ENCODE data around the gene SMC1B. TPM values are rescaled to one million over a fixed set of nuclear protein-coding genes. Genes with fewer than 3 reads are reported as not detected.
"Not testable (repeated sequence)": the region's sequence is repeated elsewhere in the genome, so short reads cannot be mapped to it uniquely, and the experiment has no call there.

The SMC1B gene
- total RNA-seq, 1 donor from 2014 or later: not detected

DNA sequence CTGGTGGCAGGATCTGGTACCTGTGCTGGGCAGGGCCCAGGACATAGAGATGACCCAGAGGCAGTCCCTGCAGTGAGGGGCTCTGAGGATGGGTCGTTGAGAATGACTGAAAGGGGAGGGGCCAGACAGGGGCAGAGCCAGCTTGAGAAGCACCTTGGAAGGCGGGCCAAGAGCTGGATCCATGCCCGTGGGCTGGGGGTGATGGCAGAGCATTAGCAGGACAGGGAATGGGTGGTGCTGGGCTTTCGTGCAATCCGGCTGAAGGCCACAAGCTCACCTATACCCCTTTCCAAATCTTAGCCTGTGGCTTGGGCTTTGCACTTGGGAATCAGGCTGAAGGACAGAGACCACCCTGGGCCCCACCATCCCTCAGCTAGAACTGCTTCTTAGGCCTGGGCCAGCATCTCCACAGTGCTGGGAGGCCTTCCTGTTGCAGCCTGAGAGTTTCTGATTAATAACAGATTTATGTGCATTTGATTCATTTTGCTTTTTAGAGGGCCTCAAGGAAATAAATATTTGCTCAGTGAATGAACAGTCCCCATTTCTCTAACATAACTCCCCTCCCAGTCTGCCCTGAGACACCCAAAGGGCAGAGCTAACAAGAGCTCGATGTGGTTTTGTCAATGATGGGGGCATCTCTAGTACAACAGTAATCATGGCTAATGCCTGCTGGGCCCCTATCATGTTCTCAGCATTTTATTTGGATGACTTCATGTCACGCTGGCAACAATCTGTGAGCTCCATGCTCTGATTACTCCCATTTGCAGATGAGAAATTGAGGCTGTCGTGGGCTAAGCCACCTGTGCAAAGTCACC, 39.4 kb upstream of the SMC1B start:
- TF ChIP-seq, protein P1, sequence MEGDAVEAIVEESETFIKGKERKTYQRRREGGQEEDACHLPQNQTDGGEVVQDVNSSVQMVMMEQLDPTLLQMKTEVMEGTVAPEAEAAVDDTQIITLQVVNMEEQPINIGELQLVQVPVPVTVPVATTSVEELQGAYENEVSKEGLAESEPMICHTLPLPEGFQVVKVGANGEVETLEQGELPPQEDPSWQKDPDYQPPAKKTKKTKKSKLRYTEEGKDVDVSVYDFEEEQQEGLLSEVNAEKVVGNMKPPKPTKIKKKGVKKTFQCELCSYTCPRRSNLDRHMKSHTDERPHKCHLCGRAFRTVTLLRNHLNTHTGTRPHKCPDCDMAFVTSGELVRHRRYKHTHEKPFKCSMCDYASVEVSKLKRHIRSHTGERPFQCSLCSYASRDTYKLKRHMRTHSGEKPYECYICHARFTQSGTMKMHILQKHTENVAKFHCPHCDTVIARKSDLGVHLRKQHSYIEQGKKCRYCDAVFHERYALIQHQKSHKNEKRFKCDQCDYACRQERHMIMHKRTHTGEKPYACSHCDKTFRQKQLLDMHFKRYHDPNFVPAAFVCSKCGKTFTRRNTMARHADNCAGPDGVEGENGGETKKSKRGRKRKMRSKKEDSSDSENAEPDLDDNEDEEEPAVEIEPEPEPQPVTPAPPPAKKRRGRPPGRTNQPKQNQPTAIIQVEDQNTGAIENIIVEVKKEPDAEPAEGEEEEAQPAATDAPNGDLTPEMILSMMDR (IDR thresholded peaks at IDR 0.05; ENCODE audit: insufficient read depth, low read length, severe bottlenecking): no peak
- no peak for DNase-seq (ENCODE audit: low read depth)
- Histone ChIP-seq H3K36me3 (ENCODE audit: control insufficient read depth, insufficient read depth, low read length) (no peaks in the 10 kb centered on the region), H3K4me3 (ENCODE audit: low read depth, low read length) (no peak overlapping the region), H3K27me3 (ENCODE audit: control insufficient read depth, insufficient read depth, low read length) (no peaks in the 10 kb centered on the region)
- FAIRE-seq: peak; percentile 7

DNA sequence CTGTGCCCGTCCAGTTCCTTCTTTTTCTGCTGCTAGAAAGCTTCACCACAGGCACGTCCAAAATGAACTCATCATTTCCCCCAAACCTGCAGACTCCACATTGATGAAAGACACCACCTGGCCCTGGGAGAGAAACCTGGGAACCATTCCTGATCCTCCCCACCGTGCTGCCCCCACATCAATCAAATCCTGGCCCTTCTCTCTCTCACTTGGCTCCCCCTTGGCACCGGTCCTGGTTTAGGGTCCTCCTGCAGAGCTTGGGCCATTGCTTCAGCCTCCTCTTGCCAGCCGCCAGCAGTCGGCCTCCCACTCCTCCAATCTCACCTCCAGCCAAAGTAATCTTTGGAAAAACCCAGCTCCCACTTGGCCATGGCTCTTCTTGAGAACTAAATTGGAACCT, 38.6 kb upstream of the SMC1B start:
- no peaks in the 10 kb centered on the region for H3K36me3 ChIP-seq (ENCODE audit: control insufficient read depth, insufficient read depth, low read length)
- no peak overlapping the region for H3K4me3 ChIP-seq (ENCODE audit: low read depth, low read length)
- TF ChIP-seq, protein P1 (IDR thresholded peaks at IDR 0.05; ENCODE audit: insufficient read depth, low read length, severe bottlenecking): no peak
- no peak for DNase-seq (ENCODE audit: low read depth)
- FAIRE-seq: no peak
- no peaks in the 10 kb centered on the region for H3K27me3 ChIP-seq (ENCODE audit: control insufficient read depth, insufficient read depth, low read length)

DNA sequence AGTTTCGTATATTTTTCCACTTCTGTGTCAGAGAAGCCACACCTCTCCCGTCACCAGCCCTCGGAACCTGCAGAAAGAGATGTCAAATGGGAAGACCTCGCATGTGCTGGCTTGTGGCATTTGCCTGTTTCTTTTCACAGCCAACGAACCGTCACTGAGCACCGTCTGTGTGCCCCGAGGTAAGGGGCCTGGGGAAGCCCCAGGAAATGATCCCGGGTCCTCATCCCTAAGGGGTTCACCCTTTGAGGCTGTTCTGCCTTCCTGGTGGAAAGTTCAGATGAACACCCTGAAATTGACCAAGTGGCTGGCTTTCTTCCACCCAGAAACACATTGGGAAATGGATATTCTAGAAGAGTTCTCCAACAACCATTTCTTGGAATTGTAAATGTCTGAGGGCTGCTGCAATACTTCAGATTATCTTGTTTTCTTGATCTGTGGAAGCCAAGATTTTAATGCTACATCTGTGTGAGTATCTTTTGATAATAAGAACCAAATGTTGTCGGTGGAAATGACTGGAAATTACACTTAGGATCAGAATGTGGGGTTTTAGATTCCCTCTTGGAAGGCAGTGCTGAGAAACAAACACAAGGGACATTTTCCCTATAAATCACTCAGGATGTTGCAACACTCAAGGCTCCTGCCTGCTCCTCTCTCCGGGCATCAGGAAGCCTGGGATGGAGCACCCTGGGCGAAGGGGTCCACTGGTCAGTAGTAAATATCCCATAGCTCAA, 37.7 kb upstream of the SMC1B start:
- TF ChIP-seq, protein P1 (IDR thresholded peaks at IDR 0.05; ENCODE audit: insufficient read depth, low read length, severe bottlenecking): no peak
- Histone ChIP-seq H3K27me3 (ENCODE audit: control insufficient read depth, insufficient read depth, low read length) (no peaks in the 10 kb centered on the region), H3K4me3 (ENCODE audit: low read depth, low read length) (no peak overlapping the region), H3K36me3 (ENCODE audit: control insufficient read depth, insufficient read depth, low read length) (no peaks in the 10 kb centered on the region)
- FAIRE-seq (no peak), DNase-seq (ENCODE audit: low read depth) (no peak)

DNA sequence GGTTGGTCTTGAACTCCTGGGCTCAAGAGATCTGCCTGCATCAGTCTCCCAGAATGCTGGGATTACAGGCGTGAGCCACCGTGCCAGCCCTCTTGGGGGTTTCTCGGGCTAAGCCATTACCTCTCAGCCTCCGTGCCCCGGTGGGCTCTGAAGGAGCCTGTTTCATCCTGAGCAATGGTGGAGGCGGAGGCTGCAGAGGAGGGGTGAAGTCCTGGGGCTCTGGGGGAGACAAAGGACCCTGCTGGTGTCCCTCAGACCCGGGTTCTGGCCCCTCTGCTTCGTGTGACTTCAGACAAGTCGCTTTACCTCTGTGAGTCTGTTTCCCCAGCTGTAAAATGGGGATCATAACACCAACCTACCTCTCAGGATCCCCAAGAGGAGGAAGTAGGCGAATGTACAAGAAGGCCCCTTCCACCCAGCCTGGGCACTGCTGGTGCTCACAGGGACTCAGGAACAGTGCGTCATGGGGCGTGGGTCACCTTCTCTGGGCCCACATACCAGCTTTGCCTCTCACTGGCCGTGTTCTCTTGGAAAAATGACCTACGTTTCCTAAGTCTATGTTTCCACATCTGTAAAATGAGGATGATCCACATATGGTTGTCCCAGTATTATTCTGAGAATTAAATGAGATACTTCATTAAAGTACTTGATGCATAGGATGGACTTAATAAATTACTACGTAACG, 36.8 kb upstream of the SMC1B start:
- H3K36me3 ChIP-seq (ENCODE audit: control insufficient read depth, insufficient read depth, low read length): no peaks in the 10 kb centered on the region
- no peaks in the 10 kb centered on the region for H3K27me3 ChIP-seq (ENCODE audit: control insufficient read depth, insufficient read depth, low read length)
- FAIRE-seq (no peak), DNase-seq (ENCODE audit: low read depth) (no peak)
- H3K4me3 ChIP-seq (ENCODE audit: low read depth, low read length): no peak overlapping the region
- TF ChIP-seq, protein P1 (IDR thresholded peaks at IDR 0.05; ENCODE audit: insufficient read depth, low read length, severe bottlenecking): no peak

DNA sequence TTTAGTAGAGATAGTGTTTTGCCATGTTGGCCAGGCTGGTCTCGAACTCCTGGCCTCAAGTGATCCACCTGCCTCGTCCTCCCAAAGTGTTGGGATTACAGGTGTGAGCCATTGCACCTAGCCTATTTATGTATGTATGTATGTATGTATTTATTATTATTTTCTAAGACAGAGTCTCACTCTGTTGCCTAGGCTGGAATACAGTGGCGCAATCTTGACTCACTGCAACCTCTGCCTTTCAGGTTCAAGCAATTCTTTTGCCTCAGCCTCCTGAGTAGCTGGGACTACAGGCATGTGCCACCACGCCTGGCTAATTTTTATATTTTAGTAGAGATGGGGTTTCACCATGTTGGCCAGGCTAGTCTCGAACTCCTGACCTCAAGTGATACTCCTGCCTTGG, 36.0 kb upstream of the SMC1B start:
- not testable (repeated sequence) for H3K27me3 ChIP-seq (ENCODE audit: control insufficient read depth, insufficient read depth, low read length); H3K36me3 ChIP-seq (ENCODE audit: control insufficient read depth, insufficient read depth, low read length); DNase-seq (ENCODE audit: low read depth); H3K4me3 ChIP-seq (ENCODE audit: low read depth, low read length); FAIRE-seq

DNA sequence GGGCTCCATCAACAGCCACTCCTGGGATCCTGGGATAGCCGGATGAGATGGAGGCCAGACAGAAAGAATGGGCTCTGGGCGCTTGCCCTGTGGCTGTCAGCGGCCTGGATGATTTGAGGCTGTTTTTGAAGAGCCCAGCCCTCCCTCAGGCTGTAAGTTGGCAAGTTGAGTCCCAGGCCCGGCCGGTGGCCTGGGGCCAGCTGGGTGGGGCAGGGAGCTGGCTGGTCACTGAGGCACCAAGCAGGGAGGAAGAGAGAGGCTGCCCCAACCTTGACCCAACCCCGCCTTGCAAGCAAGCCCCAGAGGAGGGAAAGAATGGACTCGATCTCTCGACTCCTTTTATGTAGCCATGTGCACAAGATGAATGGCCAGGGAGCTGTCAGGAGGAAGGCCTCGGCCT, 35.0 kb upstream of the SMC1B start:
- H3K27me3 ChIP-seq (ENCODE audit: control insufficient read depth, insufficient read depth, low read length): no peaks in the 10 kb centered on the region
- no peak overlapping the region for H3K4me3 ChIP-seq (ENCODE audit: low read depth, low read length)
- DNase-seq (ENCODE audit: low read depth) (no peak), FAIRE-seq (no peak)
- TF ChIP-seq, protein P1 (IDR thresholded peaks at IDR 0.05; ENCODE audit: insufficient read depth, low read length, severe bottlenecking): no peak
- H3K36me3 ChIP-seq (ENCODE audit: control insufficient read depth, insufficient read depth, low read length): no peaks in the 10 kb centered on the region

DNA sequence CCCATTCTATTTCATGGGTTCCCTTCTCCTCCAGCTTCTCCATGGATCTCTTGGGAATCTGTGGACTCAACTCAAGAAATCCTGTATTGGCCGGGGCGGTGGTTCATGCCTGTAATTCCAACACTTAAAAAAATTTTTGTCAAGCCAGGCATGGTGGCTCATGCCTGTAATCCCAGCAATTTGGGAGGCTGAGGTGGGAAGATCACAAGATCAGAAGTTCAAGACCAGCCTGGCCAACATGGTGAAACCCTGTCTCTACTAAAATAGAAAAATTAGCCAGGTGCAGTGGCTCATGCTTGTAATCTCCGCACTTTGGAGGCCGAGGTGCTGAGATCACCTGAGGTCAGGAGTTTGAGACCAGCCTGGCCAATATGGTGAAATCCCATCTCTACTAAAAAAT, 34.2 kb upstream of the SMC1B start:
- not testable (repeated sequence) for FAIRE-seq; H3K36me3 ChIP-seq (ENCODE audit: control insufficient read depth, insufficient read depth, low read length); H3K27me3 ChIP-seq (ENCODE audit: control insufficient read depth, insufficient read depth, low read length); H3K4me3 ChIP-seq (ENCODE audit: low read depth, low read length); DNase-seq (ENCODE audit: low read depth)

Data from bronchial epithelial cell (primary cell).